Hepatocyte (in vitro differentiated cells): Measurements from ENCODE around the gene PTPRN2.

Experiments
- EZH2phosphoT487 ChIP-seq: fragments of 200-600 bp; sonication (generic); IDR thresholded peaks from one replicate; pipeline ENCODE4 v1.6.1; 2018; ENCODE audit warnings: antibody characterized with exemption, mild to moderate bottlenecking, low read depth, moderate library complexity; ENCODE audit not compliant: unreplicated experiment, severe bottlenecking
- TF ChIP-seq, protein P1 (sequence below): fragments of 200-600 bp; sonication (generic); IDR thresholded peaks from 2 replicates; pipeline ENCODE4 v1.5.1; 2016; ENCODE audit warnings: antibody characterized with exemption, mild to moderate bottlenecking; ENCODE audit not compliant: poor library complexity

DNA sequence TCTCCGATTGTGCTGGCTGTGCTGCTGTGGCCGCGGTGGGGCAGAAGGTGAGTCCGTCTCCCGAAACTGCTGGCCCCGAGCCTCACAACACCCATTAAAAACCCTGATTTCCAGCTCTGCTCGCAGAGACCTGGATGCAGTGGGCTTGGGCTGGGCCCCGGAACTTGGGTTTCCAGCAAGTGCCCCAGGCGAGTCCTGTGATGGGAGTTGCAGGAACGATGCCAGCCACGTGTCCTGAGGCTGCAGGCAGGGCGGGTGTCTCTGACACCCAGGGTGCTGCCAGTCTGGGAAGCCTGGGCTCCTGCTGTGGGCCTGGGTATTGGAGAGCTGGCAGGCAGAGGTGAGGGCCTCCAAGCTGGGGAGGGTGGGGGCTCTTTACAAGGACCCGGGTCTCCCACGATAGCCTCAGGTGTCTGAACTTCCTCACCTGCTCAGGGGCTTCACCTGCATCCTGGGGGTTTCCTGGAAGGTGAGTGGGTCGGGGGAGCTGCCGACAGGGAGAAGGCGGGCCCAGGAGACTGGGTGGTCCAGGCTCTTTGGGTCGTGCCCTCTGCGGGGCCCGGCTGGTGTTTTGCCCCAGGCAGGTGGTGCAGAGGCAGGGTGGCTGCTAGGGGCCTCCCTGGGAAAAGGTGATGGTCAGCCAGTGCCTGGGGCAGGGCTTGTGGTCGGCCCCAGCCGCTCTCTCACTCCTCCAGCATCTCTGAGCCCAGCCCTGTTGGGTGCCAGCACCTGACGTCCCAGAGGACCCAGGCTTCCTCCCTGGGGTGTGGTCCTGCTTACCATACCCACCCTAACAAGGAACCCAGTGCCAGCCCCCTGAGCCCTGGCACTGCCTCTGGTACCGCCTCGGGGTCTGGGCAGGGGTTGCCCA lies 1070.5 kb downstream of the PTPRN2 start:
- TF ChIP-seq, protein P1, sequence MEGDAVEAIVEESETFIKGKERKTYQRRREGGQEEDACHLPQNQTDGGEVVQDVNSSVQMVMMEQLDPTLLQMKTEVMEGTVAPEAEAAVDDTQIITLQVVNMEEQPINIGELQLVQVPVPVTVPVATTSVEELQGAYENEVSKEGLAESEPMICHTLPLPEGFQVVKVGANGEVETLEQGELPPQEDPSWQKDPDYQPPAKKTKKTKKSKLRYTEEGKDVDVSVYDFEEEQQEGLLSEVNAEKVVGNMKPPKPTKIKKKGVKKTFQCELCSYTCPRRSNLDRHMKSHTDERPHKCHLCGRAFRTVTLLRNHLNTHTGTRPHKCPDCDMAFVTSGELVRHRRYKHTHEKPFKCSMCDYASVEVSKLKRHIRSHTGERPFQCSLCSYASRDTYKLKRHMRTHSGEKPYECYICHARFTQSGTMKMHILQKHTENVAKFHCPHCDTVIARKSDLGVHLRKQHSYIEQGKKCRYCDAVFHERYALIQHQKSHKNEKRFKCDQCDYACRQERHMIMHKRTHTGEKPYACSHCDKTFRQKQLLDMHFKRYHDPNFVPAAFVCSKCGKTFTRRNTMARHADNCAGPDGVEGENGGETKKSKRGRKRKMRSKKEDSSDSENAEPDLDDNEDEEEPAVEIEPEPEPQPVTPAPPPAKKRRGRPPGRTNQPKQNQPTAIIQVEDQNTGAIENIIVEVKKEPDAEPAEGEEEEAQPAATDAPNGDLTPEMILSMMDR = no peak
- TF ChIP-seq EZH2phosphoT487 = no peak
